ENCODE measurements around the gene MORN4. TPM values are rescaled to one million over a fixed set of nuclear protein-coding genes. Genes with fewer than 3 reads are reported as not detected.

MORN4 gene
- total RNA-seq, 4 donors from 2014 or later: 2.1 to 11.5 (median 4.5) TPM

DNA sequence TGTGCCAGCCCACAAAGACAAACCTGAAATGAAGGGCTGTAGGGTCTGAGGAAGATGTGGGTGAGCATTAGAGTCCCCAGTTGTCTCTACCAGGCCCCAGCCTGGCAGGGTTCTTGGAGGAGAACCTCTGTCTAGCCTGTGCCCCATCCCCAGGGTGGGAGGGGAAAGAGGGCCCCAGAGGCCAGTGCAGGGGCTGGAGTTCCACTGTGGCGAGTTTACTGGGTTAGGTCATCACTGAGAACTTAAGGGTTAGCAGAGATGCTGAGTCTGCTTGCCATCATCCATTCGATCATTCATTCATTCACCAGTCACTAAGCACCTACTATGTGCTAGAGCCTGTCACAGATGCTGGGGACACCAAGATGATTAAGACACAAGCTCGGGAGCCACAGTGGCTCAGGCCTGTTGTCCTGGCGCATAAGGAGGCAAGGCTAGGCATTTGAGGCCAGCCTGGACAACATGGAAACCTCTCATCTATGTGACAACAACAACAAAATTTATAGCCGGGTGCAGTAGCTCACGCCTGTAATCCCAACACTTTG is 58.1 kb downstream of the MORN4 start:
- WGBS: 91% methylated on average over 6 of the region's 6 CpGs
- DNase-seq (ENCODE audit: extremely low spot score): no peak
- H3K27me3 ChIP-seq: no peaks in the 10 kb centered on the region
- H3K36me3 ChIP-seq: peaks cover 7 to 17% (median 15%) of the 10 kb centered on the region in 4 donors
- H3K4me3 ChIP-seq: no peak overlapping the region
- intact Hi-C loops (cut with DNase I): no loop called here
- peaks cover 30 to 36% (median 31%) of the 10 kb centered on the region in 4 donors for H3K4me1 ChIP-seq
- TF ChIP-seq, protein P1, sequence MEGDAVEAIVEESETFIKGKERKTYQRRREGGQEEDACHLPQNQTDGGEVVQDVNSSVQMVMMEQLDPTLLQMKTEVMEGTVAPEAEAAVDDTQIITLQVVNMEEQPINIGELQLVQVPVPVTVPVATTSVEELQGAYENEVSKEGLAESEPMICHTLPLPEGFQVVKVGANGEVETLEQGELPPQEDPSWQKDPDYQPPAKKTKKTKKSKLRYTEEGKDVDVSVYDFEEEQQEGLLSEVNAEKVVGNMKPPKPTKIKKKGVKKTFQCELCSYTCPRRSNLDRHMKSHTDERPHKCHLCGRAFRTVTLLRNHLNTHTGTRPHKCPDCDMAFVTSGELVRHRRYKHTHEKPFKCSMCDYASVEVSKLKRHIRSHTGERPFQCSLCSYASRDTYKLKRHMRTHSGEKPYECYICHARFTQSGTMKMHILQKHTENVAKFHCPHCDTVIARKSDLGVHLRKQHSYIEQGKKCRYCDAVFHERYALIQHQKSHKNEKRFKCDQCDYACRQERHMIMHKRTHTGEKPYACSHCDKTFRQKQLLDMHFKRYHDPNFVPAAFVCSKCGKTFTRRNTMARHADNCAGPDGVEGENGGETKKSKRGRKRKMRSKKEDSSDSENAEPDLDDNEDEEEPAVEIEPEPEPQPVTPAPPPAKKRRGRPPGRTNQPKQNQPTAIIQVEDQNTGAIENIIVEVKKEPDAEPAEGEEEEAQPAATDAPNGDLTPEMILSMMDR (IDR thresholded peaks at IDR 0.05): no peak
- no peak for TF ChIP-seq EP300 (IDR thresholded peaks at IDR 0.05)
- no peak for TF ChIP-seq POLR2AphosphoS5 (IDR thresholded peaks at IDR 0.05)
- no peak for TF ChIP-seq POLR2A (IDR thresholded peaks at IDR 0.05; ENCODE audit: low read depth)
- no peaks in the 10 kb centered on the region for H3K9me3 ChIP-seq
- H3K27ac ChIP-seq (replicated peaks in 1 of 4): peak overlapping the region; percentile 72 to 81 (median 76)

DNA sequence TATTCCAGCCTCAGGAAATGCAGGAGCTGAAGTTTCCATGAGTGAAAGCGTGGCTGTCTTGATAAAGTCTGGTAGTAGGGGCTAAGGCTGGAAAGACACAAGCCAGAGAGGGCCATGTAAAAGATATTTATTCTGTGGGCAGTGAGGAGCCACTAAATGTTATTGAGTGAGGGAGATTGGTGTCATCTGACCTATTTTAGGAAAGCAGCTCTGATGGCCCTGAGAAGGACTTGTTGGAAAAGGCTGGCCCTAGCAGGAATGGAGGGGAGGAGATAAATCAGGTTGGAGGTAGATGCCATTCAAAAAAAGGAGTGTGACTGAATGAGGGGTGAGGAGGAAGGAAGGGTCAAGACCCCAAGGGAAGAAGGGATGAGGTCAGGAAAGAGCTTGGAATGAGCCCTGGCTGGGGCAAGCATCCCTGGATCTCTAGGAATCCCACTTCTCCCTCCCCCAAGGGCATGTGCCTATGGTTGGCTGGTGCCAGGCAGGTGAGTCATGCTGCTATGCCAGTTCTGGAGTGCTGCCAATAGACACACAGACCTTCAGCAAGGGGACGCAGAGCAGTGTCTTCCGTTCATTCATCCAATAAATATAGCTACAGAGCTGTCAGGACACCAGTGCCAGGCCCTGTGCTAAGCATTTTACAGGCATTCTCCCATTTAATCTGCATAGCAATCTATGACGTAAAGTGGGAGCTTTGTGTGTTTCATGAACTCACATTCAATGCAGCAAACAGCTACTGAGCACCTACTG is 58.8 kb downstream of the MORN4 start:
- WGBS: 56% methylated on average over 4 of the region's 4 CpGs
- DNase-seq (ENCODE audit: extremely low spot score): no peak
- Histone ChIP-seq H3K27me3 (no peaks in the 10 kb centered on the region), H3K27ac (replicated peaks in 1 of 4) (peak overlapping the region; percentile 72 to 81 (median 76)), H3K36me3 (peaks cover 11 to 23% (median 20%) of the 10 kb centered on the region in 4 donors), H3K4me3 (no peak overlapping the region), H3K9me3 (no peaks in the 10 kb centered on the region), H3K4me1 (peaks cover 30 to 36% (median 31%) of the 10 kb centered on the region in 4 donors)
- intact Hi-C loops (cut with DNase I): loop anchor here (1.0 kb wide), 1 partner anchor 34 kb away; no protein-coding TSS in a partner anchor
- peak; percentile 83 to 92 for TF ChIP-seq POLR2AphosphoS5 (IDR thresholded peaks at IDR 0.05)
- TF ChIP-seq, protein P1 (IDR thresholded peaks at IDR 0.05): no peak

DNA sequence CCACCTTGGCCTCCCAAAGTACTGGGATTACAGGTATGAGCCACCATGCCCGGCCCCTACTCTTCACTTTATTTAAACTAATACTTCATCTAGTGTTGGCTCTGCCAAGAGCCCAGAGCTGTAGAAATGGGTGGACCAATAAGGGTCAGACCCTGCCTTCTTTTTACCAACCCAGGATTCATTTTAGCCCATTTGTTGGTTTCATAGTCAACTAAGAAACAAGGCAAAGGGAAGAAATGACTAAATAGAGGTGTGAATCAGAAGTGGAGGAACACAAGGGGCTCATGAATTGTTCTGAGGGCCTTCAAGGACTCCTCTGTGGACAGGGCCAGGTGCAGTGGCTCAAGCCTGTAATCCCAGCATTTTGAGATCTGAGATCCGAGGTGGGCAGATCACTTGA is 59.6 kb downstream of the MORN4 start:
- DNase-seq (ENCODE audit: extremely low spot score): no peak
- 90% methylated on average over 2 of the region's 2 CpGs for WGBS

DNA sequence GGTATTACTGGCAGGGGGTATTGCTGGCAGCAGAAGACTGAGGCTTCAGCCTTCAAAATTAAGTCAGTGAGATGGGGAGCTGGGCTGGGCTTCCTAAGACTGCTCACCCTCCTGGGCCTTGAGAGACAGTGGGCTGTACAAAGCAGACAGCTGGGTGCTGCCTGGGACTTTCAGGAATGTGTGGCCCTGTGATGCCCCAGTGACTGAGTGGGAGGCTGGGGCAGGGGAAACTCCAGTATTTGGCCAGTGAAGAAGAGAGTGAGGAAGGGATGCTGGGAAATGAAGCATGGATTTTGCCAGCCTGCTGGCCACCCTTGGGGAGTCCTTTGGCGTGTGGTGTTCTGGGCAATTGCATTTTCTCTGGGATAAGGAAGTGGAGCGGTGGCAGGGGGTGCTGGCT is 60.3 kb downstream of the MORN4 start:
- no peaks in the 10 kb centered on the region for H3K9me3 ChIP-seq
- WGBS: 97% methylated on average over 2 of the region's 2 CpGs
- H3K36me3 ChIP-seq: peaks cover 12 to 37% (median 31%) of the 10 kb centered on the region in 4 donors
- intact Hi-C loops (cut with DNase I): no loop called here
- H3K4me3 ChIP-seq: no peak overlapping the region
- peaks cover 30 to 36% (median 31%) of the 10 kb centered on the region in 4 donors for H3K4me1 ChIP-seq
- TF ChIP-seq, protein P1 (IDR thresholded peaks at IDR 0.05): no peak
- TF ChIP-seq POLR2AphosphoS5 (IDR thresholded peaks at IDR 0.05) (no peak), EP300 (IDR thresholded peaks at IDR 0.05) (no peak), POLR2A (IDR thresholded peaks at IDR 0.05; ENCODE audit: low read depth) (no peak)
- H3K27me3 ChIP-seq: no peaks in the 10 kb centered on the region
- peak overlapping the region; percentile 19 to 72 (median 48) for H3K27ac ChIP-seq (replicated peaks in 1 of 4)
- DNase-seq (ENCODE audit: extremely low spot score): no peak

More for the DNA sequence above, 59.6 kb downstream of the MORN4 start:
- Histone ChIP-seq H3K27ac (replicated peaks in 1 of 4) (peak overlapping the region in 3 of 4 donors; percentile 71 to 79 (median 72)), H3K4me1 (peaks cover 30 to 36% (median 31%) of the 10 kb centered on the region in 4 donors), H3K4me3 (no peak overlapping the region), H3K36me3 (peaks cover 11 to 30% (median 28%) of the 10 kb centered on the region in 4 donors), H3K27me3 (no peaks in the 10 kb centered on the region), H3K9me3 (no peaks in the 10 kb centered on the region)
- TF ChIP-seq EP300 (IDR thresholded peaks at IDR 0.05): no peak
- TF ChIP-seq, protein P1 (IDR thresholded peaks at IDR 0.05): no peak
- no peak for TF ChIP-seq POLR2AphosphoS5 (IDR thresholded peaks at IDR 0.05)
- TF ChIP-seq POLR2A (IDR thresholded peaks at IDR 0.05; ENCODE audit: low read depth): no peak
- intact Hi-C loops (cut with DNase I): loop anchor here (1.0 kb wide), 1 partner anchor 35 kb away; no protein-coding TSS in a partner anchor
